ENCODE measurements around the gene FAM171A1. TPM values are rescaled to one million over a fixed set of nuclear protein-coding genes. Genes with fewer than 3 reads are reported as not detected.
"Not testable (repeated sequence)": the region's sequence is repeated elsewhere in the genome, so short reads cannot be mapped to it uniquely, and the experiment has no call there.

Gene FAM171A1
- total RNA-seq, 1 donor: 16.8 TPM

DNA sequence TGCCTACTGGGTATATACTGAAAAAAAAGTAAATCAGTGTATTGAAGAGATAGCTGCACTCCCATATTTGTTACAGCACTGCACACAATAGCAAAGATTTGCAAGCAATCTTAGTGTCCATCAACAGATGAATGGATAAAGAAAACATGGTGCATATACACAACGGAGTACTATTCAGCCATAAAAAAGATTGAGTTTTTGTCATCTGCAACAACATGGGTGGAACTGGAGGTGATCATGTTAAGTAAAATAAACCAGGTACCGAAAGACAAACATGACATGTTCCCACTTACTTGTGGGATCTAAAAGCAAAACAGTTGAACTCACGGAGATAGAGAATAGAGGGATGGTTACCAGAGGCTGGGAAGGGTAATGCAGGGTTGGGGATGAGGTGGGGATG lies 34.2 kb upstream of the FAM171A1 start:
- TF ChIP-seq, protein P1, sequence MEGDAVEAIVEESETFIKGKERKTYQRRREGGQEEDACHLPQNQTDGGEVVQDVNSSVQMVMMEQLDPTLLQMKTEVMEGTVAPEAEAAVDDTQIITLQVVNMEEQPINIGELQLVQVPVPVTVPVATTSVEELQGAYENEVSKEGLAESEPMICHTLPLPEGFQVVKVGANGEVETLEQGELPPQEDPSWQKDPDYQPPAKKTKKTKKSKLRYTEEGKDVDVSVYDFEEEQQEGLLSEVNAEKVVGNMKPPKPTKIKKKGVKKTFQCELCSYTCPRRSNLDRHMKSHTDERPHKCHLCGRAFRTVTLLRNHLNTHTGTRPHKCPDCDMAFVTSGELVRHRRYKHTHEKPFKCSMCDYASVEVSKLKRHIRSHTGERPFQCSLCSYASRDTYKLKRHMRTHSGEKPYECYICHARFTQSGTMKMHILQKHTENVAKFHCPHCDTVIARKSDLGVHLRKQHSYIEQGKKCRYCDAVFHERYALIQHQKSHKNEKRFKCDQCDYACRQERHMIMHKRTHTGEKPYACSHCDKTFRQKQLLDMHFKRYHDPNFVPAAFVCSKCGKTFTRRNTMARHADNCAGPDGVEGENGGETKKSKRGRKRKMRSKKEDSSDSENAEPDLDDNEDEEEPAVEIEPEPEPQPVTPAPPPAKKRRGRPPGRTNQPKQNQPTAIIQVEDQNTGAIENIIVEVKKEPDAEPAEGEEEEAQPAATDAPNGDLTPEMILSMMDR (IDR thresholded peaks at IDR 0.05; ENCODE audit: insufficient read depth, low read depth, low read length): no peak
- DNase-seq (ENCODE audit: low read depth): no peak
- no peak overlapping the region for H3K4me3 ChIP-seq (ENCODE audit: low read depth, low read length)

DNA sequence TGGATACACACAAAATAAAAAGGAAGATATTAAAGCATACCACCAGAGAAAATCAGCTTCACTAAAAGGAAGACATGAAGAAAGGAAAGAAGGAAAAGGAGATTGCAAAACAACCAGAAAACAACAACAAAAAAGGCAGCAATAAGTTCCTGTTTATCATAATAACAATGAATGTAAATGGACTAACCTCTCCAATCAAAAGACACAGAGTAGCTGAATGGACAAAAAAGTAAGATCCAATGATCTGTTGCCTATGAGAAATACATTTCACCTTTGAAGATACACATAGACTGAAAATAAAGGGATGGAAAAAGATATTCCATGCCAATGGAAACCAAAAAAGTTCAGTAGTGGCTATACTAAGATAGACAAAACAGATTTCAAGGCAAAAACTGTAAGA lies 30.3 kb upstream of the FAM171A1 start:
- no peak overlapping the region for H3K4me3 ChIP-seq (ENCODE audit: low read depth, low read length)
- no peak for DNase-seq (ENCODE audit: low read depth)
- TF ChIP-seq, protein P1 (IDR thresholded peaks at IDR 0.05; ENCODE audit: insufficient read depth, low read depth, low read length): no peak

DNA sequence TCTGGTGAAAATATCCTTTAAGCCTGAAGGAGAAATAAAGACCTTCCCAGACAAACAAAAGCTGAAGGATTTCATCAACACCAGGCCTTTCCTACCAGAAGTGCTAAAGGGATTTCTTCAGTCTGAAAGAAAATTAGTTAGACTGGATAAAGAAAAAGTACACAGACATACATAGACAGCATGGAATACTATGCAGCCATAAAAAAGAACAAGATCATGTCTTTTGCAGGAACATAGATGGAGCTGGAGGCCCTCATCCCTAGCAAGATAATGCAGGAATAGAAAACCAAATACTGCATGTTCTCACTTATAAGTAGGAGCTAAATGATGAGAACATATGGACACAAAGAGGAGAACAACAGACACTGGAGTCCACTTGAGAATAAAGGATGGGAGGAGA lies 29.4 kb upstream of the FAM171A1 start:
- not testable (repeated sequence) for DNase-seq (ENCODE audit: low read depth); H3K4me3 ChIP-seq (ENCODE audit: low read depth, low read length)

DNA sequence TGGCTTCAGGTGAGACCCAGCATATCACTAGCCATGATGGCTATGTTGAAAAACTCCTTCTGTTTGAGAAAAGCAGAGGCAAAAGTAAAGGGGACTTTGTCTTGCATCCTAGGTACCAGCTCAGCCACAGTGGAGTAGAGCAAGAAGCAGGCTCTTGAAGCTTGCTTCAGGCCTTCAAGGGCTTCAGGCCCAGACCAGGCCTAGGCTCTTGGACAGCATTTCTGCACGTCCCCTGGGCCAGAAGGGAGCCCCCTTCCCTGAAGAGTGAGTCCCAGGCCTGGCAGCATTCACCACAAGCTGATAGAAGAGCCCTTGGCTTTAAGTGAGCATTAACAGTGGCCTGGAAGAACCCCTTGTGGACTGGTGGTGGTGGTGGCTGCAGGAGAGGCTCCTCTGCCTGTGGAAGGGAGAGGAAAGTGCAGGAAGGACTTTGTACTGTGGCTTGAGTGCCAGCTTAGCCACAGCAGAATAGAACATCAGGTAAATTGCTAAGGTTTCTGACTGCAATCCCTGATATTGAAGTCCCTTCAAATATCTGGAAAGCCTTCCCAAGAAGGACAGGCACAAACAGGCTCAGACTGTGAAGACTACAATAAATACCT lies 28.1 kb upstream of the FAM171A1 start:
- no peak overlapping the region for H3K4me3 ChIP-seq (ENCODE audit: low read depth, low read length)
- no peak for DNase-seq (ENCODE audit: low read depth)
- TF ChIP-seq, protein P1 (IDR thresholded peaks at IDR 0.05; ENCODE audit: insufficient read depth, low read depth, low read length): no peak

DNA sequence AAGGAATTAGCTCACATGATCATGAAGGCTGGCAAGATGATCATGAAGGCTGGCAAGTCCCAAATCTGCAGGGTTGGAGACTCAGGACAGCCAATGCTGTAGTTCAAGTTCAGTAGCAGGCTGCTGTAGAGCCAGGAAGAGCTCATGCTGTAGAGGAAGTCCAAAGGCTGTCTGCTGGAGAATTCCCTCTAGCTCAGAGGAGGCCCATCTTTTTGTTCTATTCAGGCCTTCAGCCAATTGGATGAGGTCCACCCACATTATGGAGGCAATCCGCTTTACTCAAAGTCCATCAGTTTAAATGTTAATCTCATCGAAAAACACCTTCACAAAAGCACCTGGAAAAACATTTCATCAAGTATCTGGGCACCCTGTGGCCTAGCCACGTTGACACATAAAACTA lies 24.8 kb upstream of the FAM171A1 start:
- no peak for DNase-seq (ENCODE audit: low read depth)
- H3K4me3 ChIP-seq (ENCODE audit: low read depth, low read length): no peak overlapping the region
- TF ChIP-seq, protein P1 (IDR thresholded peaks at IDR 0.05; ENCODE audit: insufficient read depth, low read depth, low read length): no peak

DNA sequence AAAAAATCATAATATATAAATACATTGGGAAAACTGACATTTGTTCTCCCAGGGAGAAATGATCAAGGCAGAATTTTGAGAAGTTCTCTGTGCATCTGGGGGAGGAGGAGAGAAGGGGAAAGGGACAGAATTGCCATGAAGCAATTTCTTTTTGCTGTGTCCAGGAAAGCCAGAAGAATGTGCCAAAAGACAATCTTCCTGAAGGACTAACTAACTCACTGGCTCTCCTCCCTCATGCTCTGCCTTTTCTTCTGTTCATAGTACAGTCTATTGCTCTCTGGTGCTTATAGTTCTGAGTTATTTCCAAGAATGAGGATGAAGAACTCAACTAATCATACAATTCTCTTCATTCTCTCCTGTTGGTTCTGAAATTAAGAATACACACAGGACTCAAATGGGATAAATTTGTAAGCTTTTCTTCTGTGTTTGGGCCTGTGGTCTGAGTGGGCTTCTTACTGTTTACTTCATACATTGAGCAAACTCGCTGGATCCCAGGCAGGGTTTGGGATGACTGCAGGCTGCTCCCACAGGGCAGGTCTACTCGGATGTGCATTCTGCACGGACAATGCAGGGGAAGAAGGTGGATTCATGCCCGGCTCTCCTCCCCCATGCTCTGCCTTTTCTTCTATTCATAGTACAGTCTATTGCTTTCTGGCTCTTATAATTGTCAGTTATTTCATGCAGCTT lies 22.2 kb upstream of the FAM171A1 start:
- DNase-seq (ENCODE audit: low read depth): no peak
- TF ChIP-seq, protein P1 (IDR thresholded peaks at IDR 0.05; ENCODE audit: insufficient read depth, low read depth, low read length): no peak

DNA sequence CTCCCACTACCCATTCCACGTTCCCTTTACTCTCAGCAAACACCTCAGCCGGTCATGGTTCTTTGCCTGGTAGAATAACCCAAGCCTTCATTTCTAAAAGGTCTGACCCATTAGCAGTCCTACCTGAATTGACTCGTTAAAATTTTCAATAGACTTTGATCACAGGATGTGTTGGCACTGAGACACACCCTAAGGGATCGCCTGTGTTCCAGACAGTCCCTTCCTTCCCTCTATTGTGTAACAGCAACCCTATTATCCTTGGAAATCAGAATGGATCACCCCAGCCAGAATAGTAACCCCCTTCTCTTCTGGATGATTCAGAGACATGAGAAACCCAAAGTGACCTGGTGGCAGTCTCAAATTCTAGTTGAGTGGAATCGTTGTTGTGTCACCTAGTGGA lies 20.4 kb upstream of the FAM171A1 start:
- H3K4me3 ChIP-seq (ENCODE audit: low read depth, low read length): no peak overlapping the region
- TF ChIP-seq, protein P1 (IDR thresholded peaks at IDR 0.05; ENCODE audit: insufficient read depth, low read depth, low read length): no peak
- DNase-seq (ENCODE audit: low read depth): no peak

More for the DNA sequence above, 22.2 kb upstream of the FAM171A1 start:
- no peak overlapping the region for H3K4me3 ChIP-seq (ENCODE audit: low read depth, low read length)

DNA sequence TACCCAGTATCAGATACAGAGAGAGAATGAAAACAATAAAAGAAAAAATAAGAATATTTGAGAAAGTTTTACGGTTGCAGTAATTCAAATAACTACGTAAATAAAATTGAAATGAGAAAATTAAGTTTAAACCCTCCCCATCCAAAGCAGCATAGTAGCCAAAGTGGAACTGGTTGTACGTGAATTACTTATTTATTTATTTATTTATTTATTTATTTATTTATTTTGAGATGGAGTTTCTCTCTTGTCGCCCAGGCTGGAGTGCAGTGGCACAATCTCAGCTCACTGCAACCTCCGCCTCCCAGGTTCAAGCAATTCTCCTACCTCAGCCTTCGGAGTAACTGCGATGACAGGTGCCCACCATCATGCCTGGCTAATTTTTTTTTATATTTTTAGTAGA lies 17.1 kb upstream of the FAM171A1 start:
- not testable (repeated sequence) for DNase-seq (ENCODE audit: low read depth); H3K4me3 ChIP-seq (ENCODE audit: low read depth, low read length)
